GM12878 (cell line): ENCODE data around the gene ME2. TPM values are rescaled to one million over a fixed set of nuclear protein-coding genes. Genes with fewer than 3 reads are reported as not detected.

Source experiments
- ATAC-seq: fragments of 200-7000 bp; cut with Tn5 transposase; 3 replicates; pipeline ENCODE4 v1.9.1; 2020; ENCODE audit warnings: mild to moderate bottlenecking, moderate library complexity
- BruUV-seq: library from RNA; stranded (reverse); fragments of 400-500 nt; replicated peaks from 2 replicates; lab custom pipeline; 2021; lab: Mats Ljungman, UMichigan
- CTCF ChIA-PET: fragments of 300-600 bp; sonication (Branson Sonifier 250); formaldehyde crosslinking; extraction: SDS; loops from one replicate; lab custom pipeline; 2021; ENCODE audit warnings: inconsistent platforms; lab: Yijun Ruan, JAX
- POLR2A ChIA-PET: fragments of 350-600 bp; formaldehyde crosslinking; extraction: SDS; loops from one replicate; lab custom pipeline; 2021; ENCODE audit warnings: inconsistent platforms; lab: Charles Lee
- RAD21 ChIA-PET: fragments of 300-600 bp; sonication (Branson Sonifier 250); formaldehyde crosslinking; loops from one replicate; lab custom pipeline; 2023; ENCODE audit warnings: antibody characterized with exemption; ENCODE audit not compliant: unreplicated experiment; lab: Charles Lee
- SMC1A ChIA-PET: fragments of 300-600 bp; sonication (Branson Sonifier 250); formaldehyde crosslinking; loops from one replicate; lab custom pipeline; 2023; ENCODE audit not compliant: unreplicated experiment, uncharacterized antibody; lab: Charles Lee
- DNase-seq: peaks from one replicate; pipeline ENCODE4 v3.0.0-alpha.2; 2011; ENCODE audit warnings: low read depth, low spot score
- FAIRE-seq: peaks from 3 replicates; lab custom pipeline; 2011; peaks lifted over from hg19 to GRCh38; lab: Jason Lieb, UNC
- H2AFZ ChIP-seq: 2 replicates; pipeline ENCODE4 v1.6.0; 2011; ENCODE audit warnings: low read depth, low read length, control low read depth; ENCODE audit not compliant: control insufficient read depth
- H3K27ac ChIP-seq: 2 replicates; pipeline ENCODE4 v1.5.1; 2011; ENCODE audit warnings: control low read depth; ENCODE audit not compliant: control insufficient read depth, insufficient read depth
- H3K27me3 ChIP-seq, 2 experiments: replicated peaks in 1 of 2; 2 replicates each; pipeline versions ENCODE4 v1.6.0 to v1.6.1; 2011; ENCODE audit warnings: low read length in 1 of 2; ENCODE audit not compliant: control insufficient read depth in 2 of 2, insufficient read depth in 2 of 2
- H3K36me3 ChIP-seq, 2 experiments: 2 replicates each; pipeline ENCODE4 v1.5.1; 2011; ENCODE audit warnings: low read length in 1 of 2; ENCODE audit not compliant: control insufficient read depth in 2 of 2, insufficient read depth in 2 of 2
- H3K4me1 ChIP-seq: 2 replicates; pipeline ENCODE4 v1.6.1; 2011; ENCODE audit warnings: mild to moderate bottlenecking, low read length, moderate library complexity, mixed read lengths; ENCODE audit not compliant: control insufficient read depth, insufficient read depth
- H3K4me2 ChIP-seq: 2 replicates; pipeline ENCODE4 v1.6.0; 2011; ENCODE audit warnings: control low read depth; ENCODE audit not compliant: control insufficient read depth, insufficient read depth
- H3K4me3 ChIP-seq: fragments of 200-600 bp; sonication (generic); 2 replicates; pipeline ENCODE4 v1.5.1; 2016
- H3K79me2 ChIP-seq: 2 replicates; pipeline ENCODE4 v1.6.0; 2011; ENCODE audit warnings: low read length; ENCODE audit not compliant: control insufficient read depth, insufficient read depth
- H3K9ac ChIP-seq: 2 replicates; pipeline ENCODE4 v1.8.0; 2011; ENCODE audit warnings: low read length, control low read depth, mixed read lengths; ENCODE audit not compliant: control insufficient read depth, insufficient read depth
- H3K9me3 ChIP-seq: replicated peaks from 3 replicates; pipeline ENCODE4 v1.5.1; 2011; ENCODE audit warnings: mild to moderate bottlenecking, low read length; ENCODE audit not compliant: control insufficient read depth, insufficient read depth
- H4K20me1 ChIP-seq: 2 replicates; pipeline ENCODE4 v1.6.0; 2011; ENCODE audit not compliant: control insufficient read depth, insufficient read depth
- CBX5 ChIP-seq: sonication (generic); IDR thresholded peaks from 2 replicates; pipeline ENCODE4 v1.6.1; 2016; ENCODE audit warnings: low read depth, moderate library complexity, mild to moderate bottlenecking, inconsistent platforms
- CREM ChIP-seq: IDR thresholded peaks from 2 replicates; pipeline ENCODE4 v1.6.1; 2014; ENCODE audit warnings: antibody characterized with exemption, low read depth
- HDAC2 ChIP-seq: fragments of 200-600 bp; sonication (generic); IDR thresholded peaks from 2 replicates; pipeline ENCODE4 v1.6.1; 2017
- HDGF ChIP-seq: fragments of 450-650 bp; IDR thresholded peaks from 2 replicates; pipeline ENCODE4 v1.6.1; 2016; ENCODE audit warnings: antibody characterized with exemption
- IKZF1 ChIP-seq: fragments of 450-650 bp; conservative IDR thresholded peaks from 2 replicates; pipeline ENCODE4 v1.6.1; 2017; ENCODE audit warnings: antibody characterized with exemption, mild to moderate bottlenecking
- JUNB ChIP-seq: IDR thresholded peaks from 2 replicates; pipeline ENCODE4 v1.6.1; 2016; ENCODE audit warnings: antibody characterized with exemption, mild to moderate bottlenecking
- LARP7 ChIP-seq: fragments of 450-650 bp; IDR thresholded peaks from 2 replicates; pipeline ENCODE4 v1.6.1; 2017; ENCODE audit warnings: mild to moderate bottlenecking
- POLR2A ChIP-seq: IDR thresholded peaks from 2 replicates; pipeline ENCODE4 v1.6.1; 2011; ENCODE audit warnings: low read depth, mild to moderate bottlenecking, low read length
- STAT3 ChIP-seq: IDR thresholded peaks from 2 replicates; pipeline ENCODE4 v1.6.1; 2011; ENCODE audit warnings: low read depth, low read length, improper control_type of control experiment
- TCF12 ChIP-seq: IDR thresholded peaks from 2 replicates; pipeline ENCODE4 v1.6.1; 2011; ENCODE audit warnings: low read depth, mild to moderate bottlenecking, low read length
- WGBS: methylation state at CpG from one replicate; pipeline ENCODE4 v1.1.6; 2016; ENCODE audit warnings: low lambda C conversion rate; ENCODE audit not compliant: insufficient replicate concordance, insufficient coverage; ENCODE audit errors: missing lambda C conversion rate; 5-methylcytosine and 5-hydroxymethylcytosine counted together
- in situ Hi-C: fragments of 300-500 bp; cut with MboI; formaldehyde crosslinking; loops from 9 replicates; pipeline ENCODE4 v1.14.3; 2018; ENCODE audit warnings: mixed read lengths
- intact Hi-C: fragments of 100-400 bp; cut with micrococcal nuclease; formaldehyde crosslinking; loops from one replicate; pipeline ENCODE4 v1.14.2; 2022; ENCODE audit not compliant: unreplicated experiment
- polyA plus RNA-seq, 11 experiments: library from polyadenylated mRNA; depleted of rRNA in 4 of 11; unstranded in 6 of 11; stranded (reverse) in 5 of 11; fragments of >200 nt; fragmentation: Nextera tagmentation in 4 of 11; fragmentation: Illumina TruSeq in 1 of 11; extraction: Ambion mirVana in 4 of 11; extraction: Trizol in 1 of 11; gene quantifications; 1 replicate in 1 of 11; 2 replicates in 10 of 11; pipeline versions ENCODE4 v1.2.1 to v1.2.3, GENCODE V29; 2011 to 2016; ENCODE audit warnings: inconsistent platforms in 2 of 11, missing spikeins in 2 of 11, low read depth in 1 of 11
- total RNA-seq, 4 experiments: library from RNA; depleted of rRNA in 3 of 4; stranded (reverse); fragments of >200 nt in 3 of 4; fragmentation: Illumina TruSeq in 1 of 4; extraction: Trizol in 1 of 4; gene quantifications; 2 replicates each; pipeline versions ENCODE4 v1.2.1 to v1.2.3, GENCODE V29; 2013 to 2021
- TF ChIP-seq, protein P1 (sequence below): fragments of 450-650 bp; IDR thresholded peaks from 2 replicates; pipeline ENCODE4 v1.6.1; 2017; ENCODE audit warnings: mild to moderate bottlenecking, moderate library complexity

The ME2 gene
- total and polyA plus RNA-seq, 10 of the 15 experiments (the other 5 are each of a cell fraction or from before 2014, with no cell fraction given), result 41.3 to 155 (median 133) TPM

- FAIRE-seq, result no peak
- Histone ChIP-seq H3K4me2 (no peak overlapping the region), H3K36me3 (peaks cover 0 to 25% of the 10 kb centered on the region in 2 experiments; a peak in 3 of 4 replicates), H3K79me2 (peaks cover 5% of the 10 kb centered on the region), H3K27ac (no peak overlapping the region), H3K9me3 (peaks cover 2% of the 10 kb centered on the region; the same call in 2 of the 3 replicates), H4K20me1 (no peaks in the 10 kb centered on the region), H3K4me3 (no peak overlapping the region), H3K9ac (no peak overlapping the region), H3K4me1 (no peaks in the 10 kb centered on the region), H2AFZ (no peak overlapping the region), H3K27me3 (no peaks in the 10 kb centered on the region)
- RAD21 ChIA-PET, result no interaction called here
- in situ Hi-C loops (no loop called here), intact Hi-C loops (no loop called here)
- no TSS peak for BruUV-seq
- POLR2A ChIA-PET, result interaction anchor here (2.1 kb wide), 1 partner anchor 16 kb away, joined by 6 read pairs; no protein-coding TSS in a partner anchor
- ATAC-seq, result no peak
- CTCF ChIA-PET, result interaction anchor here (0.9 kb wide), 1 partner anchor 9 kb away, joined by 3 read pairs; no protein-coding TSS in a partner anchor
- TF ChIP-seq HDGF (no peak), JUNB (no peak), CBX5 (no peak), CREM (no peak), STAT3 (no peak), IKZF1 (no peak), TCF12 (no peak)
- SMC1A ChIA-PET, result no interaction called here
- DNase-seq, result no peak
- WGBS, result 96% methylated on average over 1 of the region's 1 CpG
Measured at GRCh38 chr18:50896093-50896492, 17.2 kb downstream of the ME2 start.

DNA sequence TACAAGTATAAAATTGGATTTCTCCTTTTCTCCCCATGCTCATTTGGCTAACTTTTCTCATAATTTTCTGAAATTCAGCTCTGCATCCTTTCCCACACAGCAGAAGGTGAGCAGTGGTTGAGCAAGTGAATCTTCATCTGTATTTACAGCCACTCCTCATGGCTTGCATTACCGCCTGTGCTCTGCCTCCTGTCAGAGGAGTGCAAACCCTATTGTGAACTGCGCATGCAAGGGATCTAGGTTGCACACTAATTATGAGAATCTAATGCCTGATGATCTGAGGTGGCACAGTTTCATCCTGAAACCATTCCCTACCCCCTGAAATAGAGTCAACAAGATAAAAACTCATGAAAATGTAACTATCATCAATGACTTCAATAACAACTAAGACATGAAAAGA lies 20.0 kb downstream of the ME2 start:
- H3K79me2 ChIP-seq, result peaks cover under 1% of the 10 kb centered on the region

More for the DNA sequence above, 20.0 kb downstream of the ME2 start:
- TF ChIP-seq, protein P1, sequence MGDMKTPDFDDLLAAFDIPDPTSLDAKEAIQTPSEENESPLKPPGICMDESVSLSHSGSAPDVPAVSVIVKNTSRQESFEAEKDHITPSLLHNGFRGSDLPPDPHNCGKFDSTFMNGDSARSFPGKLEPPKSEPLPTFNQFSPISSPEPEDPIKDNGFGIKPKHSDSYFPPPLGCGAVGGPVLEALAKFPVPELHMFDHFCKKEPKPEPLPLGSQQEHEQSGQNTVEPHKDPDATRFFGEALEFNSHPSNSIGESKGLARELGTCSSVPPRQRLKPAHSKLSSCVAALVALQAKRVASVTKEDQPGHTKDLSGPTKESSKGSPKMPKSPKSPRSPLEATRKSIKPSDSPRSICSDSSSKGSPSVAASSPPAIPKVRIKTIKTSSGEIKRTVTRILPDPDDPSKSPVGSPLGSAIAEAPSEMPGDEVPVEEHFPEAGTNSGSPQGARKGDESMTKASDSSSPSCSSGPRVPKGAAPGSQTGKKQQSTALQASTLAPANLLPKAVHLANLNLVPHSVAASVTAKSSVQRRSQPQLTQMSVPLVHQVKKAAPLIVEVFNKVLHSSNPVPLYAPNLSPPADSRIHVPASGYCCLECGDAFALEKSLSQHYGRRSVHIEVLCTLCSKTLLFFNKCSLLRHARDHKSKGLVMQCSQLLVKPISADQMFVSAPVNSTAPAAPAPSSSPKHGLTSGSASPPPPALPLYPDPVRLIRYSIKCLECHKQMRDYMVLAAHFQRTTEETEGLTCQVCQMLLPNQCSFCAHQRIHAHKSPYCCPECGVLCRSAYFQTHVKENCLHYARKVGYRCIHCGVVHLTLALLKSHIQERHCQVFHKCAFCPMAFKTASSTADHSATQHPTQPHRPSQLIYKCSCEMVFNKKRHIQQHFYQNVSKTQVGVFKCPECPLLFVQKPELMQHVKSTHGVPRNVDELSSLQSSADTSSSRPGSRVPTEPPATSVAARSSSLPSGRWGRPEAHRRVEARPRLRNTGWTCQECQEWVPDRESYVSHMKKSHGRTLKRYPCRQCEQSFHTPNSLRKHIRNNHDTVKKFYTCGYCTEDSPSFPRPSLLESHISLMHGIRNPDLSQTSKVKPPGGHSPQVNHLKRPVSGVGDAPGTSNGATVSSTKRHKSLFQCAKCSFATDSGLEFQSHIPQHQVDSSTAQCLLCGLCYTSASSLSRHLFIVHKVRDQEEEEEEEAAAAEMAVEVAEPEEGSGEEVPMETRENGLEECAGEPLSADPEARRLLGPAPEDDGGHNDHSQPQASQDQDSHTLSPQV, result no peak
- TF ChIP-seq LARP7, result no peak
- TF ChIP-seq POLR2A, result no peak
- TF ChIP-seq STAT3, result no peak
- no peak for TF ChIP-seq HDAC2
- Histone ChIP-seq H3K4me2 (no peak overlapping the region), H3K4me1 (no peaks in the 10 kb centered on the region), H3K27me3 (no peaks in the 10 kb centered on the region), H3K27ac (no peak overlapping the region), H2AFZ (no peak overlapping the region), H3K36me3 (peaks cover 0 to 25% of the 10 kb centered on the region in 2 experiments; a peak in 3 of 4 replicates), H3K9ac (no peak overlapping the region), H3K9me3 (peaks cover 2% of the 10 kb centered on the region; the same call in 2 of the 3 replicates), H4K20me1 (no peaks in the 10 kb centered on the region), H3K4me3 (no peak overlapping the region)
- ChIA-PET CTCF (no interaction called here), RAD21 (no interaction called here), POLR2A (no interaction called here), SMC1A (no interaction called here)
- no peak for DNase-seq
- no peak for ATAC-seq
- in situ Hi-C loops, result no loop called here
- intact Hi-C loops, result no loop called here
- 72% methylated on average over 2 of the region's 2 CpGs for WGBS
- FAIRE-seq, result no peak
- no TSS peak for BruUV-seq
